Ishikawa (cell line): ENCODE results near the gene ENOX2.

Experiments used
- CEBPB ChIP-seq: IDR thresholded peaks from 2 replicates; pipeline ENCODE4 v1.6.1; 2012
- CREB1 ChIP-seq: IDR thresholded peaks from 2 replicates; pipeline ENCODE4 v1.6.1; 2012; ENCODE audit warnings: low read depth
- EGR1 ChIP-seq: IDR thresholded peaks from 2 replicates; pipeline ENCODE4 v1.6.1; 2012
- EP300 ChIP-seq: IDR thresholded peaks from 2 replicates; pipeline ENCODE4 v1.6.1; 2012; ENCODE audit warnings: borderline replicate concordance
- FOXM1 ChIP-seq: IDR thresholded peaks from 2 replicates; pipeline ENCODE4 v1.6.1; 2012; ENCODE audit warnings: low read depth, borderline replicate concordance
- MAX ChIP-seq: IDR thresholded peaks from 2 replicates; pipeline ENCODE4 v1.6.1; 2012
- NFIC ChIP-seq: IDR thresholded peaks from 2 replicates; pipeline ENCODE4 v1.6.1; 2012
- RAD21 ChIP-seq: IDR thresholded peaks from 2 replicates; pipeline ENCODE4 v1.6.1; 2012; ENCODE audit warnings: low read depth
- REST ChIP-seq: IDR thresholded peaks from 2 replicates; pipeline ENCODE4 v1.6.1; 2012; ENCODE audit warnings: low read depth, mild to moderate bottlenecking
- TAF1 ChIP-seq: IDR thresholded peaks from 2 replicates; pipeline ENCODE4 v1.6.1; 2012; ENCODE audit warnings: low read depth, mild to moderate bottlenecking
- TCF12 ChIP-seq: IDR thresholded peaks from 2 replicates; pipeline ENCODE4 v1.6.1; 2012; ENCODE audit warnings: low read depth
- TEAD4 ChIP-seq: IDR thresholded peaks from 2 replicates; pipeline ENCODE4 v1.6.1; 2012
- USF1 ChIP-seq: IDR thresholded peaks from 2 replicates; pipeline ENCODE4 v1.6.1; 2012
- YY1 ChIP-seq: IDR thresholded peaks from 2 replicates; pipeline ENCODE4 v1.6.1; 2012; ENCODE audit warnings: low read depth
- ZBTB7A ChIP-seq: IDR thresholded peaks from 2 replicates; pipeline ENCODE4 v1.6.1; 2012; ENCODE audit warnings: low read depth

The ENOX2 gene

GRCh38 chrX:130772105-130772775, 130.8 kb downstream of the ENOX2 start:
- TF ChIP-seq TAF1 (no peak), MAX (no peak), ZBTB7A (no peak), CEBPB (no peak), EP300 (no peak), RAD21 (no peak)

GRCh38 chrX:130771648-130772047, 131.4 kb downstream of the ENOX2 start:
- TF ChIP-seq TEAD4 (no peak), USF1 (no peak), EP300 (no peak), REST (no peak), CREB1 (no peak), FOXM1 (no peak), EGR1 (no peak), ZBTB7A (no peak), TAF1 (no peak), NFIC (no peak), MAX (no peak), CEBPB (no peak), RAD21 (no peak), TCF12 (no peak), YY1 (no peak)

- TF ChIP-seq TAF1 = no peak
- TF ChIP-seq EP300 = no peak
- no peak for TF ChIP-seq NFIC
- TF ChIP-seq CREB1 = no peak
- TF ChIP-seq USF1 = no peak
- TF ChIP-seq MAX = no peak
- TF ChIP-seq RAD21 = no peak
- no peak for TF ChIP-seq EGR1
- TF ChIP-seq ZBTB7A = no peak
- TF ChIP-seq REST = no peak
- no peak for TF ChIP-seq YY1
- no peak for TF ChIP-seq CEBPB
- no peak for TF ChIP-seq TEAD4
These were observed 131.8 kb downstream of the ENOX2 start for GRCh38 chrX:130771230-130771629.

GRCh38 chrX:130770615-130771014, 132.4 kb downstream of the ENOX2 start:
- no peak for TF ChIP-seq EGR1
- TF ChIP-seq TAF1 = no peak
- TF ChIP-seq RAD21 = no peak
- no peak for TF ChIP-seq CREB1
- no peak for TF ChIP-seq YY1

- TF ChIP-seq EGR1 = no peak
- no peak for TF ChIP-seq EP300
- TF ChIP-seq ZBTB7A = no peak
- TF ChIP-seq MAX = no peak
- TF ChIP-seq RAD21 = no peak
- TF ChIP-seq NFIC = no peak
- TF ChIP-seq CEBPB = no peak
- TF ChIP-seq TCF12 = no peak
- TF ChIP-seq TAF1 = no peak
- TF ChIP-seq YY1 = no peak
- no peak for TF ChIP-seq REST
- no peak for TF ChIP-seq FOXM1
- TF ChIP-seq CREB1 = no peak
These were observed 133.2 kb downstream of the ENOX2 start for GRCh38 chrX:130769835-130770234.
